Limb (tissue), 2 donors: ENCODE results near the gene SLC25A39.

Experiments used
- DNase-seq, 2 donors: peaks; one replicate each; pipeline ENCODE4 v3.0.0-alpha.2; 2016; ENCODE audit errors: extremely low spot score in 2 of 2

Gene SLC25A39

DNA sequence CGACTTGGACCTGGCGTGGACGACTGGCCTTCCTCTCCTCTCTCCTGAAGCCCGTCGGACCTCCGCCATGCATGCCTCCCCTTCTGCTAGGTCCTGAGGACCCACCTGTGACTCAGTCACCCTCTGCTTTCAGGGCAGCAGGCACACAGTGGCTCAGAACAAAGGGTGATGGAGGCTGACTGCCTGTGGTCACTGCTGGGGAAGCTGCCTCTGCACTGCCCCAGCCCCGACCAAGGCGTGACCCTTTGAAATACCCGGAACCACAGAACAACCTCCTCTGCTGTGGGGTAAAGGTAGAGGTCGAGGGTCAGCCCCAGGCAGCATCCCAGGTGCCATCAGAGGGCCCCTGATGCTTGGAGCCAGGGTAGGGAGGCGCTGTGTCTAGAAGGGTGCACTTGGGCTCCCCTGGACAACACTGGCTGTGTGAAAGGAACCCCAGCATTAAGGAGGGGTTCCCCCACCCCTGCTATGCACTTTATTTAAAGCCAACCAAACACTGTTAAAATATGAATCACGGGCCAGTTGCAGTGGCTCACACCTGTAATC lies 44.2 kb downstream of the SLC25A39 start:
- no peak for DNase-seq

DNA sequence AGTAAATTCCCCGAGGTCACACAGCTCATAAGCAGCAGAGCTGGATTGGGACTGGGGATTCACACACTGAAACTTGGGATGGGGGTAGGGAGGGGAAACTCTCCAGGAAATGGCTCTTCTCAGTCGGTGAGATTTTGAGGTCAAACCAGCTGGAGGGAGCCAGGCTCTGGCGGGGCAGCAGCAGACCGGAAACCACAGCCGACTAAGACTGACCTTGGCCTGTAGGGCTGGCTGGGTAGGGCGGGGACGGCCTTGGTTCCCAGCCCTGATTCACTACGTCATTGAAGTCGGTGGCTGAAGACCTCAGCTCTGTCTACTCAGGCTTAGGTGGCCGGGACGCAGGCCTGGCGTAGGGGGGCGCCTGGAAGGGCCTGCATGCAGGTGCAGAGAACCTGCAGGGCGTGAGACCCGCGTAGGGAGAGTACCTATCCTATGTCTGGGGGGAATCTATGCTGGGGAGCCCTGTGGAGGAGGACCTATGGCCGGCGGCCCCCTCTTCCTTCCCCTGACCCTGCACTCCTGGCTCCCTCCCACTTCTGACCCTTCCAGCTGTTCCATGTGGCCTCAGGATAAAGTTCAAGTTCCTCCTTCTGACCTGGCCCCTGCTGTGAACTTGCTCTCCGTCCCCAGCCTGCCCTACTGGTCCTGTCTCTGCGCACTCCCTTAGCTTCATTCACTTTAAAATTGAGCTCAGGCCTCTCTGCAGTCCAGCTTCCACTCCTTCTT lies 44.8 kb downstream of the SLC25A39 start:
- peak in 1 of 2 donors; percentile 14 for DNase-seq

DNA sequence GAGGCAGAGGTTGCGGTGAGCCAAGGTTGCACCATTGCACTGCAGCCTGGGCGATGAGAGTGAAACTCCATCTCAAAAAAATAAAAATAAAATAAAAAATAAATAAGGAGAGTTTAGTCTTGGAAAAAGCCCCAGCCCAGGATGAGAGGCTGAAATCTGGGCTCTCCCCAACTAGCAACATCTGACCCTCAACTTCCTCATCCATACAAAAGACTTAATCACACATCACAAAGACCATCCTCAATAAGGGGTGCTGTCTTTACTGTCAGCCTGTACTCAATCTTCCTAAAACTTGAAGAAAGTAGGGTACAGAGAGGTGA lies 45.3 kb downstream of the SLC25A39 start:
- DNase-seq = no peak

DNA sequence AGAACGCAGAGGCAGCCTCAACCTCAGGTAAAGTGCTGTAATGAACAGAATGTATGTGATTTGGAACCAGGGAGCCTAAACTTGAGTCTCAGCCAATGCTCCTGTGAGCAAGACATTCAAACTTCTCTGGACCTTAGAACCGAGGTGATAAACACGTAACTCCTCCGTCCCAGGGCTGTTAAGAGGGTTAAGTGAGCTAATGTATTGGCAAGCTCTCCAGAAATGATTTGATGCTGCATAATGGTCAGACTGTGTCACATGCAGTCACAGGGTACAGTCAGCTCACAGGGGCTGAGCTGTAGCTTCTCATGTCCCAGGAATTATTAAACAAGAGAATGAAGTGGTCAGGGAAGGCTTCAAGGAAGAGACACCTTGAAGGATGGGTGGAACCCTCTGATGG lies 46.6 kb downstream of the SLC25A39 start:
- no peak for DNase-seq

DNA sequence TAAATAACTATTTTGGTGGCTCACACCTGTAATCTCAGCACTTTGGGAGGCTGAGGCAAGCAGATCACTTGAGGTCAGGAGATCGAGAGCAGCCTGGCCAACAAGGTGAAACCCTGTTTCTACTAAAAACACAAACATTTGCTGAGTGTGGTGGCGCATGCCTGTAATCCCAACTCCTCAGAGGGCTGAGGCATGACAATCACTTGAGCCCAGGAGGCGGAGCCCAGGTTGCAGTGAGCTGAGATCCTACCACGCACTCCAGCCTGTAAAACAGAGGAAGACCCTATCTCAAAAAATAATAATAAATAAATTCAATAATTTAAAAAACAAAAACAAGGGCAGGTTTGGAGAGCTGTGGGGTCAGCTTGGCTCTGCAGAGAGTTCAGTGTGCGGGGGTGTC lies 51.0 kb downstream of the SLC25A39 start:
- no peak for DNase-seq

DNA sequence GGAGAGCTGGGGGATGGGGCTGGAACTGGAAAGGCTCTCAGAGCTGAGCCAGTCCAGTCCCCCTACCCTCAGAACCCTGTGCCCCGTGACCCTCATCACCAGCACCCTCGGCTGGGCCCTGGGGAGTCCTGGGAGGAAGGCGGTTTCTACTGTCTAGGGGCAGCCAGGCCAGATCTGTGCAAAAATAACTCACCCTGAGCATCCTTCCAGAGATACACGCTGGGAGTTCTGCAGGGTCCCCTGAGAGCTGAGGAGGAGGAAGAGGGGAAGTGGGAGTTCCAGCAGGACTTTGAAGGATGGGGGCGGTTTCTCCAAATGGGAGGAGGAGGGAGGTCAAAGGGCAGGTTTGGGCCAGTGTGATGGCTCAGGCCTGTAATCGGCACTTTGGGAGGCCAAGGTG lies 51.7 kb downstream of the SLC25A39 start:
- no peak for DNase-seq

DNA sequence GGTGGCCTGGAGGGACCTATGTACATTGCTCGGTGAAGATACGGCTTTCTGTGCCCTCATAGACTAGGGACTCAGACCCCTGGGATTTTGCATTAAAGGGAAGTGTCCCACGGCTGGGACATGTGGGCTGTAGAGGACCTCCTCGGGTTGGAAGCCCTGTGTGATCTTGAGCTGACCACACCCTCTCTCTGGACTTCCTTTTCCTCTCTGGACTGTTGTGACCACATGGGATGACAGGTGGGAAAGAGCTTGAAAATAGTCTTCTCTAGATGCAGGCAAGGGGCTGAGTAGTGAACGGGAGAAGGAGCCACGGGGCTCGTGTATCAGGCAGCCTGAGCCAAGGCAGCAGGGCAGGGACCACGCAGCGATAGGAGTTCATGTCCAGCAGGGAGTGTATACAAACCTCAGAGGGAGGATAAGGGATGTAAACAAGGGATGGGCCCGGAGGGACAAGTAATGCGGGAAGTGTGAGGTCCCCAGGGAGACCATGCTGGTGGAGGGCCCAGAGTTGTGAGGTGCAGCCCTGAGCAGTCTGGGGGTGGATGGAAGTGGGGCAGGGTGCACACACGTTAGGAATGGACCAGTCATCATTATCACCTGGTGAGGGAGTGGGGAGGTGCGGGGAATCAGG lies 52.2 kb downstream of the SLC25A39 start:
- no peak for DNase-seq
